Coronary artery (tissue), 2 donors: ENCODE data around the gene NTNG2.

Source experiments
- DNase-seq: peaks from one replicate; pipeline ENCODE4 v3.0.0-alpha.2; 2017; ENCODE audit warnings: low spot score
- H3K27ac ChIP-seq, 2 donors: fragments of 200-600 bp; sonication (generic); one replicate each; pipeline ENCODE4 v1.5.1; 2016 to 2019
- H3K4me3 ChIP-seq: fragments of 200-600 bp; sonication (generic); 2 replicates; pipeline ENCODE4 v1.5.1; 2016; ENCODE audit warnings: mild to moderate bottlenecking, moderate library complexity
- TF ChIP-seq, protein P1 (sequence below): fragments of 200-600 bp; sonication (generic); IDR thresholded peaks from one replicate; pipeline ENCODE4 v1.5.1; 2019; ENCODE audit warnings: antibody characterized with exemption

NTNG2 gene

DNA sequence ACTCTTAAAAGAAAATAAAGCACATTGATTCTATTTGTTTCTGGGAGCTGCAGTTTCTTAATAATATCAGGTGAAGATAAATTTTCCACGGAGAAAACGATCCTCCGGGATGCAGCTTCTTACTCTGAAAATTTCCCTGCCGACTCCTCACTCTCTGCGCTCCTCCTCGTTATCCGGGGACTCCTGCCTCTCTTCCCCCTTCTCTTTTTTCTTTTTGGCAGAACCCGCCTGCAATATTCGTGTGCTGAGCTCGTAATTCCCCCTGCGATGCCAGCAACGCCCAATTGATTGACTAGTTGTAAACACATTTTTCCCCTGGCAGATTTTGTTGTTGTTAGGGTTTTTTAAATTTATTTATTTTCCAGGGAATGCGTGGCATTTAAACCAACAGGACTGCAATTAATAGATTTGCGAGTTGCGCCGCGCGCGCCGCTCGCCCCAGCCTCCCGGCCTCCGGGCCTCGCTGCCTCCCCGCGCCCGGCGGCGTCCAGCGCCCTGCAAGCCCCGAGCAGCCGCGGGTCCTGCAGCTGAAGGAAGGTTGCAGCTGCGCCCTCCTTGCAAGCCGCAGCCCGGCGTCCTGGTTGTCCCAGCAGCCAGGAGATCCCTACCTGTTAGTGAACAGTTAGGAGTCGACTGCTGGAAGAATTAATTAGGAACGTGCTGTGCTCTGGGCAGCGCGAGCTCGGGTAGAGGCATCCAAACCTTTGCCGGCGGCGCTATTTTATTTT, 2.2 kb downstream of the NTNG2 start:
- DNase-seq = no peak
- Histone ChIP-seq H3K27ac (no peak overlapping the region), H3K4me3 (peak overlapping the region; percentile 0)
- TF ChIP-seq, protein P1, sequence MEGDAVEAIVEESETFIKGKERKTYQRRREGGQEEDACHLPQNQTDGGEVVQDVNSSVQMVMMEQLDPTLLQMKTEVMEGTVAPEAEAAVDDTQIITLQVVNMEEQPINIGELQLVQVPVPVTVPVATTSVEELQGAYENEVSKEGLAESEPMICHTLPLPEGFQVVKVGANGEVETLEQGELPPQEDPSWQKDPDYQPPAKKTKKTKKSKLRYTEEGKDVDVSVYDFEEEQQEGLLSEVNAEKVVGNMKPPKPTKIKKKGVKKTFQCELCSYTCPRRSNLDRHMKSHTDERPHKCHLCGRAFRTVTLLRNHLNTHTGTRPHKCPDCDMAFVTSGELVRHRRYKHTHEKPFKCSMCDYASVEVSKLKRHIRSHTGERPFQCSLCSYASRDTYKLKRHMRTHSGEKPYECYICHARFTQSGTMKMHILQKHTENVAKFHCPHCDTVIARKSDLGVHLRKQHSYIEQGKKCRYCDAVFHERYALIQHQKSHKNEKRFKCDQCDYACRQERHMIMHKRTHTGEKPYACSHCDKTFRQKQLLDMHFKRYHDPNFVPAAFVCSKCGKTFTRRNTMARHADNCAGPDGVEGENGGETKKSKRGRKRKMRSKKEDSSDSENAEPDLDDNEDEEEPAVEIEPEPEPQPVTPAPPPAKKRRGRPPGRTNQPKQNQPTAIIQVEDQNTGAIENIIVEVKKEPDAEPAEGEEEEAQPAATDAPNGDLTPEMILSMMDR = no peak

DNA sequence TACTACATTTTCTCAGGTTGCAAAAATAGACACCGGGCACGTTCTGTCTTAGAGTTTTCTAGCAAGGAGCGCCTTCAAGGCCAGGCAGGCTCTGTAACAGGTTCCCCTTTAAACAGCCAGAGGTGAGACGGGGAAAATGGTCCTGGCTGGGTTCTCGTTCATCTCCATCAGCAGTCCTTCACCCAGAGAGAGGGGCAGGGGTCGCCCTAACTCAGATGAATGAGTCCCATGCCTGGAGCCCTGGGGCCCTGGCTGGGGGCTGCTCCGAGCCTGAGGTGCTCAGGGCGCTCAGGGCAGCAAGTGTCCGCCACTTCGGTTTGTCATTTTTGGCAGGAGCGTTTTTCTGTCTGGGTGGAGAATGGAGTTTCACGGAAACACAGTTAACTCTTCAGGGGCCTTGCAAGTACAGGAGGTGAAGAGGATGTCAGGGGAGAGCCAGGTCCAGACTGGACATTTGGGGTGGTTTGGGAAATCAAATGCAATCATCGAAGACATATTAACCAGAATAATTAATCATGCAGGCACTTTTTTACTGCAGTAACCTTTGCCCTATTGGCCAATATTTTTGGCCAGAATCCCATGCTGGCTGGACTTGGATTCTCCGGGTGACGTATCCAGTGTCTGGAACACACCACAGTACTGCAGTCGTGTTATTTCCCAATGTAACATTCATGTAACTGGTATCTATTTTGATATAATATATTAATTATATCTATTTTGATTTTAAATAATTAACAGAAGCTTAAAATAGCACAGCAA, 2.9 kb downstream of the NTNG2 start:
- TF ChIP-seq, protein P1 = no peak
- peak overlapping the region; percentile 0 for H3K4me3 ChIP-seq
- no peak for DNase-seq
- H3K27ac ChIP-seq = no peak overlapping the region

DNA sequence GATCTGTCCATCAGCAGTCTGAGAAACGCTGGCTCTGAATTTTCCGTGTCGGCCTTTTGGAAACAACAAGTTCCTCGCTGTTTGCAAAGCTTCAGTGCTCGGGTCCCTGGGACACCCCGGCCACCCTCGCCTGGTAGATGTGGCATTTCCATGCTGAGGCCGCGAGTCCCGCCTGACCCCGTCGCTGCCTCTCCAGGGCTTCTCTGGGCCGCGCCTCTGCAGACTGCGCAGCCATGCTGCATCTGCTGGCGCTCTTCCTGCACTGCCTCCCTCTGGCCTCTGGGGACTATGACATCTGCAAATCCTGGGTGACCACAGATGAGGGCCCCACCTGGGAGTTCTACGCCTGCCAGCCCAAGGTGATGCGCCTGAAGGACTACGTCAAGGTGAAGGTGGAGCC, 4.7 kb downstream of the NTNG2 start:
- Histone ChIP-seq H3K4me3 (no peak overlapping the region), H3K27ac (no peak overlapping the region)
- no peak for DNase-seq
- TF ChIP-seq, protein P1 = no peak

DNA sequence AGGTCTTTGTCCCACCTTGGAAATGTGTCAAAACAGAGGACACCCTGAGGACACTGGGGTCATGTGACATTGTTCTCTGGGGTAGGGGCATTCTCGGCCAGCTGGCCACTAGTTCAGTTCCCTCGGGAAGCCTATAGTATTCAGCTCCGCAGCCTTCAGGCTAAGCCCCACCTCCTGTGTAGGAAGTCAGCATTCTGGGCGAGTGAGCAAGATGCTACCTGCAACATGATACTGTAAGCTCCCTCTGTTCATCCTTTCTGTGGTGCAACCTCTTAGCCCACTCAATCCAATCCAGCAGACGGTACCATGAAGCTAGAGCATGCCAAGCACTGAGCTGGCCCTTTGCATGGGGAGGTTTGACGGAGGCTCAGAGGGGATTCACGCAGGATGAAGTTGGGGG, 5.3 kb downstream of the NTNG2 start:
- H3K27ac ChIP-seq = no peak overlapping the region
- TF ChIP-seq, protein P1 = no peak
- no peak overlapping the region for H3K4me3 ChIP-seq
- no peak for DNase-seq

DNA sequence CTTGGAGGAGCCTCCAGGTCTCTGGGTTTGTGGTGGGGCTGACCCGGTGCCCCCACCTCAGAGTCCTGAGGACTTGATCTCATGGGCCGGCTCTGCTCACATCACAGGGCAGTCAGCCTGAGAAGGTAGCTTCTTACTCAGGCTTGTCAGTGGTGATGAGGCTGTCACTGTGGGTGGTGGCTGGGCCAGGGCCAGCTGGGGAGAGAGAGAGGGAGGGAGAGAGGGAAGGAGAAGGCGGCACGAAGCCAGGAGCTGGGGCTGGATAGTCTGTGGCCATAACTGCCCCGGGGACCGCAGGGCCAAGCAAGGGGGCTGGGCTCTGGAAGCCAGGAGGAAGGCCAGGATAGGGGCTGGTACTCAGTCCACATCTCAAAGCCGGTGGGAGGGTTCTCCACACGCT, 6.5 kb downstream of the NTNG2 start:
- TF ChIP-seq, protein P1 = no peak
- Histone ChIP-seq H3K4me3 (no peak overlapping the region), H3K27ac (no peak overlapping the region)
- DNase-seq = no peak

DNA sequence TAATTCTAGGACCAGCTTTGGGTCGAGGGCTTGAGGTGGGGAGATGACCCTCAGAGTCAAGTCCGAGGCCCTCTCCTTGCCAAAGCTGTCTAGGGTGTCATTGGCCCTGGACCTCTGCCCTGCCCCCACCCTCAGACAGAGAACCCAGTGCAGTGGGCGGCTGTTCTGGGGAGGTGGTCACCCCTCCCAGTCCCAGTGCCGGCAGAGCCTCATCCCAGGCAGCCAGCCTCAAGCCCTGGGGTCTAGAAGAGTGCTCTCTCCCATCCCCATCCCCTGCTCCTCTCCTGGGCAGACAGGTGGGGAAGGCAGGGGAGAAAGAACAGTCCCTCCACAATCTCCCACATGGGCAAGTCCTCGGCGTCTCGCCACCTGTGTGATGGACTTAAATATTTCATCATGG, 7.0 kb downstream of the NTNG2 start:
- H3K4me3 ChIP-seq = no peak overlapping the region
- TF ChIP-seq, protein P1 = no peak
- no peak overlapping the region for H3K27ac ChIP-seq
- DNase-seq = no peak
